Esophagus (tissue), 2 donors: ENCODE results near the gene EXOSC5. TPM values are rescaled to one million over a fixed set of nuclear protein-coding genes. Genes with fewer than 3 reads are reported as not detected.
"Not testable (repeated sequence)": the region's sequence is repeated elsewhere in the genome, so short reads cannot be mapped to it uniquely, and the experiment has no call there.

ENCODE experiments used
- H3K27ac ChIP-seq, 2 donors: one replicate each; pipeline ENCODE4 v1.5.1; 2013; ENCODE audit warnings: low read depth in 2 of 2, mild to moderate bottlenecking in 2 of 2, inconsistent platforms in 1 of 2, low read length in 1 of 2, moderate library complexity in 1 of 2
- H3K27me3 ChIP-seq, 2 donors: one replicate each; pipeline ENCODE4 v1.6.1; 2013; ENCODE audit warnings: low read length in 2 of 2, control low read depth in 1 of 2, mild to moderate bottlenecking in 1 of 2; ENCODE audit not compliant: insufficient read depth in 2 of 2, control insufficient read depth in 1 of 2
- H3K36me3 ChIP-seq, 2 donors: one replicate each; pipeline ENCODE4 v1.6.1; 2013; ENCODE audit warnings: low read length in 1 of 2; ENCODE audit not compliant: control insufficient read depth in 2 of 2, insufficient read depth in 2 of 2
- H3K4me1 ChIP-seq, 2 donors: one replicate each; pipeline ENCODE4 v1.6.1; 2013; ENCODE audit warnings: low read length in 1 of 2; ENCODE audit not compliant: control insufficient read depth in 2 of 2, insufficient read depth in 2 of 2
- H3K4me3 ChIP-seq, 2 donors: one replicate each; pipeline ENCODE4 v1.5.1; 2013; ENCODE audit warnings: low read length in 2 of 2, mild to moderate bottlenecking in 2 of 2, low read depth in 1 of 2, moderate library complexity in 1 of 2
- H3K9me3 ChIP-seq, 2 donors: one replicate each; pipeline ENCODE4 v1.6.1; 2013; ENCODE audit warnings: mild to moderate bottlenecking in 2 of 2, low read depth in 1 of 2, low read length in 1 of 2, moderate library complexity in 1 of 2; ENCODE audit not compliant: control insufficient read depth in 2 of 2, insufficient read depth in 1 of 2
- WGBS, 2 donors: extraction: QIAGEN DNeasy Blood & Tissue Kit; methylation state at CpG; one replicate each; pipeline ENCODE4 v1.1.7; 2013; 5-methylcytosine and 5-hydroxymethylcytosine counted together
- polyA plus RNA-seq, 2 donors: library from polyadenylated mRNA; stranded (reverse); fragments of 200-250 nt; gene quantifications; one replicate each; pipeline ENCODE4 v1.2.3, GENCODE V29; 2013
- donor health status: healthy with polysubstance abuse.
- donor health status: Bipolar disorder and iron deficiency.

EXOSC5 gene
- polyA plus RNA-seq, 2 donors: 26.3 to 31.9 TPM

- H3K36me3 ChIP-seq: peaks cover 0 to 3% of the 10 kb centered on the region in 2 donors
- H3K9me3 ChIP-seq: no peaks in the 10 kb centered on the region
- H3K27me3 ChIP-seq: no peaks in the 10 kb centered on the region
- WGBS, 2 donors: 78 to 82% methylated on average over 3 of the region's 3 CpGs
- H3K4me3 ChIP-seq: peak overlapping the region; percentile 94 to 97
- H3K4me1 ChIP-seq: peaks cover 2 to 13% of the 10 kb centered on the region in 2 donors
- peak overlapping the region; percentile 49 to 75 for H3K27ac ChIP-seq
These were observed 1.9 kb upstream of the EXOSC5 start for GRCh38 chr19:41399091-41399490.

- Histone ChIP-seq H3K9me3 (no peaks in the 10 kb centered on the region), H3K36me3 (peaks cover 0 to 3% of the 10 kb centered on the region in 2 donors), H3K4me3 (peak overlapping the region; percentile 94 to 97), H3K4me1 (peaks cover 2 to 13% of the 10 kb centered on the region in 2 donors), H3K27me3 (no peaks in the 10 kb centered on the region), H3K27ac (peak overlapping the region; percentile 49 to 75)
- 45 to 50% methylated on average over 3 of the region's 3 CpGs for WGBS, 2 donors
These were observed 1.4 kb upstream of the EXOSC5 start for GRCh38 chr19:41398598-41398997.

- WGBS, 2 donors: 0% methylated on average over 5 of the region's 5 CpGs
- H3K27me3 ChIP-seq: no peaks in the 10 kb centered on the region
- H3K9me3 ChIP-seq: no peaks in the 10 kb centered on the region
- peak overlapping the region; percentile 85 to 90 for H3K27ac ChIP-seq
- H3K4me3 ChIP-seq: peak overlapping the region; percentile 94 to 97
- peaks cover 0 to 7% of the 10 kb centered on the region in 2 donors for H3K4me1 ChIP-seq
- peaks cover 0 to 2% of the 10 kb centered on the region in 2 donors for H3K36me3 ChIP-seq
These were observed 875 bp upstream of the EXOSC5 start for GRCh38 chr19:41398050-41398418.

GRCh38 chr19:41395355-41395754, 1.8 kb downstream of the EXOSC5 start:
- H3K4me3 ChIP-seq: no peak overlapping the region
- 59 to 69% methylated on average over 6 of the region's 6 CpGs for WGBS, 2 donors
- peaks cover 0 to 6% of the 10 kb centered on the region in 2 donors for H3K4me1 ChIP-seq
- no peaks in the 10 kb centered on the region for H3K27me3 ChIP-seq
- H3K27ac ChIP-seq: no peak overlapping the region
- no peaks in the 10 kb centered on the region for H3K9me3 ChIP-seq
- H3K36me3 ChIP-seq: peaks cover 0 to 14% of the 10 kb centered on the region in 2 donors

- Histone ChIP-seq H3K4me3 (no peak overlapping the region), H3K4me1 (peaks cover 0 to 3% of the 10 kb centered on the region in 2 donors), H3K27ac (no peak overlapping the region), H3K27me3 (no peaks in the 10 kb centered on the region), H3K9me3 (no peaks in the 10 kb centered on the region), H3K36me3 (peaks cover 4 to 19% of the 10 kb centered on the region in 2 donors)
- 77 to 85% methylated on average over 12 of the region's 12 CpGs for WGBS, 2 donors
These were observed 4.4 kb downstream of the EXOSC5 start for GRCh38 chr19:41392775-41393174.

- WGBS, 2 donors: 90 to 94% methylated on average over 11 of the region's 11 CpGs
- H3K27me3 ChIP-seq: no peaks in the 10 kb centered on the region
- H3K36me3 ChIP-seq: peaks cover 4 to 20% of the 10 kb centered on the region in 2 donors
- no peak overlapping the region for H3K27ac ChIP-seq
- peaks cover under 1 to 3% of the 10 kb centered on the region in 2 donors for H3K4me1 ChIP-seq
- no peak overlapping the region for H3K4me3 ChIP-seq
- H3K9me3 ChIP-seq: no peaks in the 10 kb centered on the region
These were observed 5.5 kb downstream of the EXOSC5 start for GRCh38 chr19:41391618-41392017.

GRCh38 chr19:41386442-41386841, 10.7 kb downstream of the EXOSC5 start:
- H3K4me3 ChIP-seq: no peak overlapping the region
- 58 to 61% methylated on average over 10 to 13 of the region's 13 CpGs for WGBS, 2 donors
- no peaks in the 10 kb centered on the region for H3K9me3 ChIP-seq
- peak overlapping the region; percentile 53 to 79 for H3K27ac ChIP-seq
- H3K27me3 ChIP-seq: no peaks in the 10 kb centered on the region
- H3K36me3 ChIP-seq: peaks cover 4 to 20% of the 10 kb centered on the region in 2 donors
- H3K4me1 ChIP-seq: peaks cover 0 to 2% of the 10 kb centered on the region in 2 donors

- peak overlapping the region in 1 of 2 donors; percentile 17 for H3K27ac ChIP-seq
- H3K36me3 ChIP-seq: peaks cover 4 to 7% of the 10 kb centered on the region in 2 donors
- no peaks in the 10 kb centered on the region for H3K27me3 ChIP-seq
- H3K4me1 ChIP-seq: peaks cover 0 to 2% of the 10 kb centered on the region in 2 donors
- no peak overlapping the region for H3K4me3 ChIP-seq
- H3K9me3 ChIP-seq: no peaks in the 10 kb centered on the region
- 82 to 84% methylated on average over 5 of the region's 5 CpGs for WGBS, 2 donors
These were observed 12.8 kb downstream of the EXOSC5 start for GRCh38 chr19:41384351-41384750.

GRCh38 chr19:41381536-41381935, 15.6 kb downstream of the EXOSC5 start:
- H3K27me3 ChIP-seq, H3K4me1 ChIP-seq, H3K36me3 ChIP-seq, H3K4me3 ChIP-seq, H3K9me3 ChIP-seq, H3K27ac ChIP-seq: not testable (repeated sequence)
- WGBS, 2 donors: 92 to 94% methylated on average over 8 of the region's 8 CpGs

GRCh38 chr19:41377977-41378709, 19.0 kb downstream of the EXOSC5 start:
- Histone ChIP-seq H3K27me3 (no peaks in the 10 kb centered on the region), H3K36me3 (peaks cover 0 to 6% of the 10 kb centered on the region in 2 donors), H3K9me3 (no peaks in the 10 kb centered on the region), H3K4me3 (no peak overlapping the region), H3K4me1 (peaks cover 0 to 4% of the 10 kb centered on the region in 2 donors), H3K27ac (no peak overlapping the region)
- WGBS, 2 donors: 61 to 63% methylated on average over 9 of the region's 9 CpGs
